Measurements from ENCODE around the gene AOC2.

Gene AOC2, protein sequence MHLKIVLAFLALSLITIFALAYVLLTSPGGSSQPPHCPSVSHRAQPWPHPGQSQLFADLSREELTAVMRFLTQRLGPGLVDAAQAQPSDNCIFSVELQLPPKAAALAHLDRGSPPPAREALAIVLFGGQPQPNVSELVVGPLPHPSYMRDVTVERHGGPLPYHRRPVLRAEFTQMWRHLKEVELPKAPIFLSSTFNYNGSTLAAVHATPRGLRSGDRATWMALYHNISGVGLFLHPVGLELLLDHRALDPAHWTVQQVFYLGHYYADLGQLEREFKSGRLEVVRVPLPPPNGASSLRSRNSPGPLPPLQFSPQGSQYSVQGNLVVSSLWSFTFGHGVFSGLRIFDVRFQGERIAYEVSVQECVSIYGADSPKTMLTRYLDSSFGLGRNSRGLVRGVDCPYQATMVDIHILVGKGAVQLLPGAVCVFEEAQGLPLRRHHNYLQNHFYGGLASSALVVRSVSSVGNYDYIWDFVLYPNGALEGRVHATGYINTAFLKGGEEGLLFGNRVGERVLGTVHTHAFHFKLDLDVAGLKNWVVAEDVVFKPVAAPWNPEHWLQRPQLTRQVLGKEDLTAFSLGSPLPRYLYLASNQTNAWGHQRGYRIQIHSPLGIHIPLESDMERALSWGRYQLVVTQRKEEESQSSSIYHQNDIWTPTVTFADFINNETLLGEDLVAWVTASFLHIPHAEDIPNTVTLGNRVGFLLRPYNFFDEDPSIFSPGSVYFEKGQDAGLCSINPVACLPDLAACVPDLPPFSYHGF

DNA sequence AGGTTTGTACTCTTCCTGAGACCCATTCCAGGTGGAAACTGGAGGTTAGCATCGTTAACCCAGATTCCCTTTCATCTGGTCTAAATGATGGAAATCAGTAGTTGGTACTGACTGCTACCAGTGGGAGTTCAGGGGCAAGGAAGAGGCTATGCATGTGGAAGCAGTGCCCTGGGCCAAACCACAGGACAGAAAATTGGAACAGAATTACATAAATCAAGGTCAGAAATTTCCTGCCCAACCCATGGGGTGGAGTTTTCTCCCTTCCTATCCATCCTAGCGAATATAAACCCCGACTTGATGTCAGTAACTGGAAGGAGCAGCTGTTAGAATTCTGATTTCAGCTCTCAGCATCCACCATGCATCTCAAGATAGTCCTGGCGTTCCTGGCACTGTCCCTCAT is at the start of gene AOC2:
TSS of gene AOC2 (plus strand) at position 310 of the 400 bp plus-strand sequence. CDS start at position 357, 47 bp downstream.
- no peak for DNase-seq

DNA sequence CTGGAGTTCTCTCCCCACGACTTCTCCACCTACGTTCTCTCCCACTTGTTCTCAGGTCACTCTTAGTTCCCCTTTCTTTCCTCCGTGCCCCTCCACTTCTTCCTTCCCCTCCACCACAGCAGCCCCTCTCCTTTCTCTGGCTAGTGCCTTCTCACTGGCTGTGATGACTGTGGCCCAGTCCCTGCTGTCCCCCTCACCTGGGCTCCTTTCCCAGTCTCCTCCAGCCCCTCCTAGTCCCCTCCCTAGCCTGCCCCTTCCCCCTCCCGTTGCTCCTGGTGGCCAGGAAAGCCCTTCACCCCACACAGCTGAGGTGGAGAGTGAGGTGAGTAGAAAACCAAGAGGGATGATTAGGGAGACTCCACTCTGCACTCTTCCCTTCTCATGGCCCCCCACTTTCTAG is 49.3 kb upstream of the AOC2 start:
- DNase-seq: no peak

DNA sequence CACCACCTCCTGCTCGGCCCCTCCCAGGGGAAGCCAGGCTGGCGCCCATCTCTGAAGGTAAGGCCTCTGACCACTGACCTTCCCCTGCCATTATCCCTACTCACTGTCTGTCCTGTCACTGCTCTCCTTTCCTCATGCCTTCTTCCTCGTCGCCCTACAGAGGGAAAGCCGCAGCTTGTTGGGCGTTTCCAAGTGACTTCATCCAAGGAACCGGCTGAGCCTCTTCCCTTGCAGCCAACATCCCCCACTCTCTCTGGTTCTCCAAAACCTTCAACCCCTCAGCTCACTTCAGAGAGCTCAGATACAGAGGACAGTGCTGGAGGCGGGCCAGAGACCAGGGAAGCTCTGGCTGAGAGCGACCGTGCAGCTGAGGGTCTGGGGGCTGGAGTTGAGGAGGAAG is 48.9 kb upstream of the AOC2 start:
- DNase-seq: no peak

DNA sequence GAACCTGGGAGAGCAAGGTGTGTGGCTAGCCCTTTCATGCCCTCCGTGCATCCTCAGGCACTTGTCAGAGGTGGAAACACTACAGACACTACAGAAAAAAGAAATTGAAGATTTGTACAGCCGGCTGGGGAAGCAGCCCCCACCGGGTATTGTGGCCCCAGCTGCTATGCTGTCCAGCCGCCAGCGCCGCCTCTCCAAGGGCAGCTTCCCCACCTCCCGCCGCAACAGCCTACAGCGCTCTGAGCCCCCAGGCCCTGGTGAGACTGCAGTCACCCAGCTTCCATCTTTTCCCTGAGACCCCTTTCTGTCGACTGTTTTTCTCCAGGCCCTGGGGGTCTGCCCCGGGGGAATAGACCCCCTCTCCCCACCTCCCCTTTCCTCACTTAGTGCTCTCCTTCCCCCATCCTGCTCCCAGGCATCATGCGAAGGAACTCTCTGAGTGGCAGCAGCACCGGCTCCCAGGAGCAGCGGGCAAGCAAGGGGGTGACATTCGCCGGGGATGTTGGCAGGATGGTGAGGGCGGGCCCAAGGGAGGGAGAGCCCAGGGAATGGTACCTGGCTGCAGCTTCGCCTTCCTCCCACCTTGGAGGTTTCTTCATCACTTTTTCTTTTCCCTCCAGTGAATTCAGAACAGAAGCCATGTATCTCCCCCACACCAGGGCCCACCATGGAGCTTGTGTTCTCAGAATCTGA is 48.2 kb upstream of the AOC2 start:
- no peak for DNase-seq

DNA sequence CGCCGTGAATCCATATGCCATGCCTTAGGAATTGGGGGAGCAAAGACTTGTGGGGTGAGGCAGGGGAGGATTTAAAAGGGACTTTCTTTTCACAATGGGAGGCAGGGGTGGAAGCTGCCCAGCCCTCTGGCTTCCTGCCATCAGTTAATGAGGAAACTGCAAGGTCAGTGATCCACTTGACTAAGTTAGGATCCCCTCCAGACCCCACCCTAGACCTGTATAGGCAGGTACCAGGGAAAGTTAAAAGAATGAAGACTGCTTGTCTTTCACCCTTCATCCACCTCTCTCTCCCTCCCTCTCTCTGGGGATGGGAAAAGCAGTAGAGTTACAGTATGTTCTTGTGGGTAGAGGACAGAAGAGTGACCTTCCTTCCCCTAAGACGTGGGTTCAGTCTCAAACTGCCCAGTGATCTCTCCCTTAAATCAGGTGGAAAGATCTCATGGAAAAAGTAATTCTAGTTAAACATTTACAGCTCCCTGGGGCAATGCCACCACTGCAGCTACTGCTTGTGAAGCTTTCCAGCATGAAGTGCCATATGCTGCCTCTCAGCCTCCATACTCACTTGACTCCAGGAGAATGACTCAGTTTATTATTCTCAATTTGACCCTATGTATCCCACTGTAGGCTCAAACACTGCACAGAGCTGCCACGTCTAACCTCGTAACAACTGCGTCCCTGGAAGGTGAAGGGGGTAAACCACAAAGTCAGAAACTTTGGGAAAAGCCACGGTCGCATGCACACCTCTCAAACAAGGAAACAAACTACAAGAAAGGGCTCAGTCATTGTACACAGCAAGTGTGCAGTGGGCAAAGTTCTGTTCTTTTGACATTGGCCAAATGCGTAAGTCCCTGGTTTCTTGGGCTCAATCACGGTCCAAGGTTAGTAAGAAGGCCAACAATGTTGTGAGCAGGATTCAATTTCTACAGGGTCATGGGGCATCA is 47.0 kb upstream of the AOC2 start:
- DNase-seq: no peak

DNA sequence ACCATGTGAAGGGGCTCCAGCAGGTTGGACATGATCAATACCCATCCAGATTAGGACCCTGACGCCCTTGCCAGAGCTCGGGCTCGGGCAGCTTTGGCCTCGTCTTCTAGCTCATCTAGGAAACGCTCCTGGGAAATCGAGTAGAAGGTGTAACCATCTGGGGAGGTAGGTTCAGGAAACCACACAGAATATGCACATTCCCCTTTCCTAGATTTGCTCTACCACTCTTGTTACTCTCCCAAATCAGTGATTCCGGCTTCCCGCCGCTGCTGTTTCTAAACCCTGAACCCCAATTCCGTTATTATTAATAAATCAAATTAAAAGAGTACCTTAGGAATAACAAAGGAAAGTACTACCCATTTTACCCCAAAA is 46.4 kb upstream of the AOC2 start:
- DNase-seq: no peak

DNA sequence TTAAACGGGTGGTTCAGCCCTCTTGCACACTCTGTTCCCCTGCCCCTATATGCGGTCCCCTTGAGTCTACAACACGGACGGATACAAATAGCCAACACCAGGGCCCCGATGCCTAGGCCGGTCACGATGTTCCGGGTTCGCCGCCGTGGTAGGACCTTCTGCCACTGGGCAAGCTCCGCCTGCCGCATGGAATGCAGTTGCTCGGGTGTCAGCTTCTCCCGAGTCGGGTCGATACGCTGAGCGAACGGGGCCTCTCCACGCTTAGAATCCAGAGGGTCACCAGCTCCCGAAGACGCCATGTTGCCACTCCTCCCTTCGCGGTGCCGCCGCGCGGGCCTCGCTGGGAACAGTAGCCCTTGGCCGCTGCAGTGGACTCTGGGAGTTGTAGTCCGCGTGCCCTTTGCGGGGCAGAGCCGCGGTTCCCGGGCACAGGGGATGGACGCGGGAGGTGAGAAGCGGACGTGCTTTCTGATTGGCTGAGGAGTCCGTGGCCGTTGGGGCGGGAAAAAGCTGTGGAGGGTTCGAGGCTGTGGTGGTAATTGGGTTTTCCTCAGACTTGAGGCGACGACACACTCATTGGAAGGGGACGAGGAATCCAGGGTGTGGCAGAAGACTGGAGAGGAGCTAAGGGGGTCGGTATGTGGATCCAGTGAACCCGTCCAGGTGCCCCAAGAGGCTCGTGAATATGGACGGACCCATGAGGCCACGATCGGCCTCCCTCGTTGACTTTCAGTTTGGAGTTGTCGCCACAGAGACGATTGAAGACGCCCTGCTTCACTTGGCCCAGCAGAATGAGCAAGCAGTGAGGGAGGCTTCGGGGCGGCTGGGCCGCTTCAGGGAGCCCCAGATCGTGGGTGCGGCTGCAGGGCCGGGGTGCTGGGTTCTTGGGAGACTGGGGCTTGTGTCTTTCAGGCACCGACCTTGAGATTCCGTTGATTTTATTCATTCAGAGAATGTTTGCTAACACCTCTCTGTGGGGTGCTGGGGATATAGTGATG is 45.7 kb upstream of the AOC2 start, which contains the start of the genes CNTD1 and COA3:
TSS of gene CNTD1 (plus strand) at position 479 of the 998 bp plus-strand sequence. CDS start at position 686, 207 bp downstream.
TSS of gene COA3 (minus strand) at position 322 of the 998 bp plus-strand sequence. CDS start at position 299, 23 bp downstream.
- peak; percentile 79 to 81 for DNase-seq

DNA sequence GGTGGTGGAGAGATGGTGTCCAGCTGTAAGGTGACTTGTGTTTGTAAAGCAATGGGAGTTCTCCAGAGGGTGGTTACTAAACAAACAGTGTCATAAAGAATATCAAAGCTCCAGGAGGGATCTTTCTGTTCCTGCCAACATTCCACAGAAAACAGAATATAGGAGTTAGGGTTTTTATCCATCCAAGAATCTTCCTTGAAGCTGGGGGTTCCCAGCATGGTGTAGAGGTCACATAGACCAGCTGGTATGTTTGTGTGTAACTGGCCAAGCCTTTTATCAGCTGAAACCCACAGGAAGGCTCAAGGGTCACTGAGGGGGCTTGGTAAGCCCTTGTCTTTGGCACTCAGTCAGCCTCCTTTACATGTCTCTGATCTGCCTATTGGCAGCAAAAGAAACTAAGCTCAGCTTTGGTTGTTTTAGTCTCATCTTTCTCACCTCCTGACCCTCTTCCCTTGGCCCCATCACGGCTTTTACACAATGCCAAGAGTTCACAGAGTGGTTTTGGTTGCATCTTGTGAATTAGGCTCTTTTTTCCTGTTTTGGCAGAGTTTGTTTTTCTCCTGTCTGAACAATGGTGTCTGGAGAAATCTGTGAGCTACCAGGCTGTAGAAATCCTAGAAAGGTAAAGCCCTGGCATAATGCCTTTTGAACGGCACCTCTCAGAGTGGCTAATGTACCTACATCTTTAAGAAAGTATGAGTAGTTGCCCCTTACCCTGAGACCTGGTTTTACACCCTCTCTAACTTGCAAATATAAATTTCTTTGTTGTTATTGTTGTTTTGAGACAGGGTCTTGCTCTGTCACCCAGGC is 41.1 kb upstream of the AOC2 start:
- DNase-seq: no peak

DNA sequence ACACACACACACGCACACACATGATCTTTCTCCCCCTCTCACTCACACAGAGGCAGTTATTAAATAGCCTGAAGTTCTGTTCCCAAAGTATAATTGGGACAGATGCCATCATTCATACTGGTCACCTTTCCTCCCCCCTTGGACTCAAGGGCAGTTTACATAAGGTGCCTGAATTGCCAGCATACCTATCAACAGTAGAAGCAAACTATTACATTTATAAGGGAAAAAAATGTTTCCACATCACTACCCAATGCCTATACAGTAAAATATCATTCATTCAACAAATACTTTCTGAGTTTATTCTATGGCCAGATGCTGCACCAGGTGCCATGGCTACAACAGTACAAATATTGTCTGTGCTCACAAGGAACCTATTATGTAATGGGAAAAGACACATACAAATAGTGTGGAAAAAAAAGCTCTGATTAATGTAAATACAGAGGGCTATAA is 39.4 kb upstream of the AOC2 start:
- no peak for DNase-seq

DNA sequence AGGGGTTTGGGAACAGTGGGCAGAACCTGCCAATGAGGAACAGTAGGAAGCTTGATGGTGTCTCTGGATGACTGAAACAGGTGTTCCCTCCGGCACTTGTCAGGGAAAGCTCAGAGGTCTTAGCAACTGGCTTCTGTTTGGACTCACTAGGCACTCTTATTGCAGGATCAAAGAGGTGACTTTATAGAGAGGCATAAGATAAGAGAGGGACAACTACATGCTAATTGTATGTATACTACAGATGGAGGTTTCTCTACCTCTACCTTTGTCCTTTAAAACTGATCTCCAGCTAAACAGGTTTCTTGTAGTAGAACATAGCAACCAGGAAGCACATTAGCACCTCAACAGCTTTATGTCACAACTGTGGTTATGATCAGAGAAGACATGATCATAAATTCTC is 38.1 kb upstream of the AOC2 start:
- no peak for DNase-seq

DNA sequence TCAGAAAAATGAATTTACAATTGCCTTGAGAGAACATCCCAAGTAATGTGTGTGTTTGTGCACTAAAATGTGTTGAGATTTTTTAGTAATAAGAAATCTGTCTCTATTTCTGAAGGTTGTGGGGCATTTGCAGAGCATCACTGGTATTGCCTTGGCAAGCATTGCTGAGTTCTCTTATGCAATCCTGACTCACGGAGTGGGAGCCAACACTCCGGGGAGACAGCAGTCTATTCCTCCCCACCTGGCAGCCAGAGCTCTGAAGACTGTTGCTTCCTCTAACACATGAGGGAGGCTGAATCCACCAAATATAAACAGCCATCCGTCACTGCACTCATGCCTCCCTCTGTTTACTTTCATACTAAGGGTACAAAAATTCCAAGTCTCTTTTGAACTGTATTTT is 35.1 kb upstream of the AOC2 start:
- no peak for DNase-seq

DNA sequence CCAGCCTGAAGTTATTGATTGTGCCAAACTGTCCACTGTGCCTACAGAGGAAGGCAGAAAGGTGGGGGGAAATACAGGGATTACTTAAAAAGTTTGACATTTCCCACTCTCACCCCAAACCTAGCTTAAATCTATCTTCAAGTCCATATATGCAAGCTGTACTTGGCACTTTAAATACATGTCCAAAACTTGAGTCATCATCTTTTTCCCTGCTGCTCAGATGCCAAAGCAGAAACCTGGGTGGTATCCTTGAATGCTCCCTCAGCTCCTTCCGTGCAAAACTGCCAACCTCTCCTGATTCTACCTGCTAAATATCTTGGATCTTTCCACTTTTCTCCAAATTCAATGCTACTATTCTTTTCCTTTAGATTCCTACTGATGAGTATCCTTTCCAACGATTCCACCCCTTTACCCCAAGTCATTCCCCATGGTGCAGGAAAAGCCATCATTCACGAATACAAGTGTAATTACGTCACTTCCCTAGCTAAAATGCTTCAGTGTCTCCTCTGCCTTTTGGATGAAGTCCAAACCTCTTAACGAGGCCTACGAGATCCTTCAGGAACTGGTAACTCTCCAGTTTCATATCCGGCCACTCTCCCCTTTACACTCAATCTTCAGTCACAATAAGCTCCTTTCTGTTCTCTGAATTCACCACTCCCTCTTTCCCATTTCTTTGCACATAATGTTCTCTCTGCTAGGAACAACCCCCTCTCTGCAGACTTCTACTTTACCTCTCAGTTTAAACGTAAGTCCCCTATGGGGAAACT is 29.6 kb upstream of the AOC2 start:
- no peak for DNase-seq

DNA sequence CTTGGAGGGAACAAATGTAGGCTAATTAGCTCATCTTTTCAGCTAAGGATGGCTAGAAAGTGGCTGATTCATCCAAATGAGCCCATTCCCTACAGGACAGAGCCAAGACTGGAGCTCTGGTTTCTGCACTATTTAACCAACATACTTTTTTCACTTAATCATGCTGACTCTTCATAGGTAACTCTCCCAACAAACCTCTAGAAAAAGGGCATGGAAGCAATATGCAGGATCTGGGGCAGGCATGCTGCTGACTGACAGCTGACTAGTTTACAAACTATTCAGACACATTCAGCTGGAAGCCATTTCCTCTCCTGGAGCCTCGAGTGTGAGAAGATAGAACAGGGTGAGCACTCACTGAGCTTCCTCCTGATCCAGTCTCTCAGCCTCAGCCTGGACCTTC is 26.5 kb upstream of the AOC2 start:
- DNase-seq: no peak

DNA sequence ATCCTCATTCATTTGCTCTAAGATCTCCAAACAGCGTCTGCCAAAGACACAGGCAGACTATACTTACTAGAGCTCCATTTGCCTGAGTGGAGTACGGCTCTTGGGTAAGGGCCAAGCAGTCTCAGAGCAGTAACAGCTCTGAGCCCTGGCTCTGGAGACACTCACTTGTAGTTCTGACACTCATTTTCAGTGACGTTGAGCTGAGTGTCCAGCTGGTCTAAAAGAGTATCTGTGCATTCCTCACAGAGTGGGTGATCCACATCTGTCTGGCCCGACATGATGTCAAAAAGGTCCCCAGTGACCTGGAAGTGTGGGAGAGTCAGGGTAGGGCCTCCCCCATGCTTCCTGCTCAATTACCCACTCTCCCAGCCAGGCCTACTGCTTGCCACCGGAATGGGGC is 26.0 kb upstream of the AOC2 start:
- no peak for DNase-seq

DNA sequence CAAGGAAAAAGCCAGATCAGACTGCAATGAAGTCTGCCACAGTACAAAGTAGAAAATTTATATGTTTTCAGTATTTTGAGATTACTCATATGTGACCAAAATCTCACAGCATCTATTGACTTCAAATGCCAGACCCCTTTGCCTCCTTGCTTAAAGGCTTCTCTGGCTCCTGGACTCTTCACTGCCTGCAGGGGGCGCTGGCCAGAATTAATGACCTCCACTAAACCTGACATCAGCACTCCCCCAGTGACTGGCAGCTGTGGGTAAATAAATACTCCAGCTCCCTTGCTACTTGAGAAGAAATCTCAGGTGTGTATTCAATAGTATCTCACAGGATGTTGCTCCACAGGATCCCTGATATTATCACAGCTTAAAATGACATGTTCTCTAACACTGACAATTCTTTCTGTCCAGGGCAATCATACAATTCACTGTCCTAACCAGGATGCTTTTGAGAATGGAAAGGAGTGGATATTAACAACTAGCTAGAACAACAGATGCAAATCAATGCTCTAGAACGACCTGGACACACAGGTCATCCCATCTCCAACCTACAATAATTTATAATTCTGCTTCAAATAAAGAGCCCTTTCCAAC is 24.3 kb upstream of the AOC2 start:
- DNase-seq: peak; percentile 62 to 66

DNA sequence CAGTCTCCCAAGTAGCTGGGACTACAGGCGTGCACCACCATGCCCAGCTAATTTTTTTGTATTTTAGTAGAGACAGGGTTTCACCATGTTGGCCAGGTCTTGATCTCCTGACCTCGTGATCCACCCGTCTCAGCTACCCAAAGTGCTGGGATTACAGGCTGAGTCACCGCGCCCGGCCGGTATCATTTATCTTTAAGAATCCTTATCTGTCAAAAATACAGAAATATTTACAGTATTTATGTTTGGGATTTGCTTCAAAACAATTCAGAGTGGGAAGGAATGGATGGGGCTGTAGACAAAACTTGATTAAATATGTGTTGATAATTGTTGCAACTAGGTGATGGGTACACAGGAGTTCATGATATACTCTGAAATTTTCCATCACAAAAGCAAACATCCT is 23.2 kb upstream of the AOC2 start:
- no peak for DNase-seq

DNA sequence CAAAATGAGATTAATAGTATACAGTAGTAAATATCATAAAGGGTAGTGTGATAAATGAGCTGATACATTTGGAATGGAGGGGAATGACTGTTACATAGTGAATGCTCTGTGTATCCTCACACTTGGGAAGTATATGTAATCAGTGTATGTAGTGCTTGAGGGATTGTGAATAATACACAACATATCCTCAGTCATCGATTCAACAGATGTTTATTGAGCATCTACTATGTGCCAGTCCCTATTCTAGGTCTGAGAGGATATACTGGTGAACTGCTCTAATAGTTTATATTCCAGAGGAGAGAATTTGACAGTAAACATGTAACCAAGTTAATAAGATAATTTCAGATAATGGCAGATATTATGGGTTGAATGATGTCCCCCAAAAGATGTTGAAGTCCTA is 16.9 kb upstream of the AOC2 start:
- DNase-seq: no peak

DNA sequence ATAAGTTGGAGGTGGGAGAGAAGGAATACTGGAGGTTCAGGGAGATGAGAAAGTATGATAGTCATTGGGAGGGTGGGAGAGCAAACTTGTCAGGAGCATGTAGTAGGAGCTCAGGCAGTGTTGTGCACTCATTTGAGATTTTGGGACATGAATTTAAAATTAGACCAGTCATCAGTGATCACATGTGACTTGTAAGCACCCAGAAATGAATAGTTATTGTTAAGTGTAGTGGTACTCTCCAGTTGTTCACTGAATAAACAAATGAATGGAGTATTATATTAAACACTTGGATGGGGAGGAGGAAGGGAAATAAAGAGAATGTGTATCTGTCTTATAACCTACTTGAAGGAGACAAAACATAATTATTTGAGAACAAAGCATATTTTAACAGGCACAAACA is 13.4 kb upstream of the AOC2 start:
- no peak for DNase-seq
